HEK293T (cell line): ENCODE measurements around the gene CDIPT.

Source experiments
- ARNT ChIP-seq: fragments of 450-650 bp; IDR thresholded peaks from 2 replicates; pipeline ENCODE4 v1.6.1; 2017; ENCODE audit warnings: mild to moderate bottlenecking
- BHLHE40 ChIP-seq: fragments of 450-650 bp; IDR thresholded peaks from 2 replicates; pipeline ENCODE4 v1.6.1; 2016; ENCODE audit warnings: mild to moderate bottlenecking, moderate library complexity, borderline replicate concordance
- ELF4 ChIP-seq: fragments of 450-650 bp; IDR thresholded peaks from 2 replicates; pipeline ENCODE4 v1.6.1; 2017; ENCODE audit warnings: antibody characterized with exemption
- FOXA1 ChIP-seq: fragments of 450-650 bp; IDR thresholded peaks from 2 replicates; pipeline ENCODE4 v1.6.1; 2016; ENCODE audit warnings: mild to moderate bottlenecking
- FOXK2 ChIP-seq: fragments of 450-650 bp; IDR thresholded peaks from 2 replicates; pipeline ENCODE4 v1.6.1; 2016; ENCODE audit warnings: mild to moderate bottlenecking
- FOXM1 ChIP-seq: fragments of 450-650 bp; IDR thresholded peaks from 2 replicates; pipeline ENCODE4 v1.6.1; 2017; ENCODE audit warnings: mild to moderate bottlenecking, borderline replicate concordance
- HDGF ChIP-seq: fragments of 450-650 bp; IDR thresholded peaks from 2 replicates; pipeline ENCODE4 v1.6.1; 2017; ENCODE audit warnings: antibody characterized with exemption, borderline replicate concordance
- L3MBTL2 ChIP-seq: fragments of 450-650 bp; conservative IDR thresholded peaks from 2 replicates; pipeline ENCODE4 v1.6.1; 2016; ENCODE audit warnings: mild to moderate bottlenecking
- LEF1 ChIP-seq: fragments of 450-650 bp; IDR thresholded peaks from 2 replicates; pipeline ENCODE4 v1.6.1; 2017; ENCODE audit warnings: mild to moderate bottlenecking, borderline replicate concordance
- NFRKB ChIP-seq: fragments of 450-650 bp; IDR thresholded peaks from 2 replicates; pipeline ENCODE4 v1.6.1; 2016; ENCODE audit warnings: mild to moderate bottlenecking, moderate library complexity
- SP1 ChIP-seq: fragments of 450-650 bp; IDR thresholded peaks from 2 replicates; pipeline ENCODE4 v1.6.1; 2017
- TARDBP ChIP-seq: fragments of 450-650 bp; IDR thresholded peaks from 2 replicates; pipeline ENCODE4 v1.6.1; 2016
- ZNF384 ChIP-seq: fragments of 450-650 bp; IDR thresholded peaks from 2 replicates; pipeline ENCODE4 v1.6.1; 2016

DNA sequence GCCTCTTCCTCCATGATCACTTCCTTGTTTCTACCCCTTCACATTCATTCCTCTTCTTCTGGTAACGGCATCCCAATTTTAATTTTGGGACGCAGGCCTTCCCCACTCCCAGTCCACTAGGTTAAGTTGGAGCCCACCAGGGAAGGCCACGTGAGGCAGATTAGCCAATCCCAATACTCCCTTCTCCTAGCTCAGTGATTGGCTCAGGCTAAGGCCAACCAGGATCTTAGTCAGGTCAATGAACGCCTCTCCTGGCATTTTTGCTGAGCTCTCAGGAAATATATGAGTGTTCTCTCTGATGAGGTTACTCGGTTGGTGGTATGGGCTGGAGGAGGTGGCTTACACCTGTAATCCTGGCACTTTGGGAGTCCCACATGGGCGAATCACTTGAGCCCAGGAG lies 21.0 kb upstream of the CDIPT start:
- no peak for TF ChIP-seq SP1
- TF ChIP-seq L3MBTL2: no peak
- no peak for TF ChIP-seq FOXK2
- no peak for TF ChIP-seq ZNF384
- TF ChIP-seq TARDBP: no peak
- no peak for TF ChIP-seq ARNT
- no peak for TF ChIP-seq BHLHE40
- no peak for TF ChIP-seq FOXA1
- TF ChIP-seq HDGF: no peak
- no peak for TF ChIP-seq ELF4
- no peak for TF ChIP-seq FOXM1
- TF ChIP-seq LEF1: no peak
- TF ChIP-seq NFRKB: no peak
